ENCODE measurements around the gene ST6GALNAC4. TPM values are rescaled to one million over a fixed set of nuclear protein-coding genes. Genes with fewer than 3 reads are reported as not detected.
A peak's percentile ranks its signal among the peaks of the same experiment; 100 is the strongest.

Gene ST6GALNAC4
- total RNA-seq, 2 donors from 2014 or later, result 35.8 to 49.9 TPM

- DNase-seq, result no peak
- intact Hi-C loops (cut with DNase I), result loop anchor here in 1 of 2 donors (10.0 kb wide), 1 partner anchor 165 kb away; no protein-coding TSS in a partner anchor
- peak; percentile 9 to 11 for ATAC-seq
Measured at GRCh38 chr9:127949827-127950512, 33.1 kb upstream of the ST6GALNAC4 start.

- ATAC-seq (no peak), DNase-seq (no peak)
- intact Hi-C loops (cut with DNase I), result loop anchor here in 1 of 2 donors (10.0 kb wide), 1 partner anchor 167 kb away; no protein-coding TSS in a partner anchor
Measured at GRCh38 chr9:127947841-127948710, 31.2 kb upstream of the ST6GALNAC4 start.

DNA sequence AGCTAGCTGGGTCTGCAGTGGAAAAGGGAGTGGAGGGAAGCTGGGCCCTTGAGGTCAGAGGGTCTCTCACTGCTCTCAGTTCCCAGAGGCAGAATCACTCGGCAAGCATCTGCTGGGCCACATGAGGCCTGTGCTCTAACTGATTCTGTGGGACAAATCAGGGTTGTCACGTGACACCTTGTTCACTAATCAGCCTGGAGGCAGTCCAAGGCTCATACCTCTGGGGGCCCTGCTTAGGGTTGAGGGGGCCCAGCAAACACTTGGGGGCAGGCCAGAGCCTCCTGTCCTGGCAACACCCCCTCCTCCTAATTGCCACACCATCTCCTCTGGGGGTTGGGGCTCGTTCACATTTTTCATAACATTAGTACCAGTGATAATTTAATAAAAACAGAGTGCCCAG, 29.9 kb upstream of the ST6GALNAC4 start:
- intact Hi-C loops (cut with DNase I), result loop anchor here in 1 of 2 donors (10.0 kb wide), 1 partner anchor 168 kb away; no protein-coding TSS in a partner anchor
- DNase-seq (no peak), ATAC-seq (no peak)

DNA sequence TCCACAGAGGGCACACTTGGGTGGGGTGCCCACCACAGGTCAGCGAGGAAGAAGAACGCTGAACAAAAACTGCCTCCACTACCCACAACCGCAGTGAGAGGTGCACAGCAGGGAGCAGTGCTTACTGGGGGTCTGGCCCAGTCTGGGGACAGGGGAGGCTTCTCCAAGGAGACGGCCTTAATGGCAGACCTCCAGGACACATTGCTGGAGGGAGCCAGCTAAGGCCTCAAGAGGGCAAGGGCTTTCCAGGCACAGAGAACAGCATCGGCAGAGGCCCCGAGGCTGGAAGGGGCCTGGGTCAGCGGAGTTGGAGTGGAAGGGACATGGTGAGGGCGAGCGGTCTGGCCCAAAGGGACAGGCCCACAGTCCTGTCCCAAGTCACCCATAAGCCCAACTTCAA, 29.1 kb upstream of the ST6GALNAC4 start:
- ATAC-seq, result no peak

GRCh38 chr9:127945338-127945737, 28.5 kb upstream of the ST6GALNAC4 start:
- intact Hi-C loops (cut with DNase I), result loop anchor here in 1 of 2 donors (2.0 to 10.0 kb wide), 2 partner anchors 87 to 169 kb away; no protein-coding TSS in a partner anchor

More for the DNA sequence above, 29.1 kb upstream of the ST6GALNAC4 start:
- no peak for DNase-seq
- intact Hi-C loops (cut with DNase I), result loop anchor here in 1 of 2 donors (2.0 to 10.0 kb wide), 2 partner anchors 87 to 169 kb away; no protein-coding TSS in a partner anchor

DNA sequence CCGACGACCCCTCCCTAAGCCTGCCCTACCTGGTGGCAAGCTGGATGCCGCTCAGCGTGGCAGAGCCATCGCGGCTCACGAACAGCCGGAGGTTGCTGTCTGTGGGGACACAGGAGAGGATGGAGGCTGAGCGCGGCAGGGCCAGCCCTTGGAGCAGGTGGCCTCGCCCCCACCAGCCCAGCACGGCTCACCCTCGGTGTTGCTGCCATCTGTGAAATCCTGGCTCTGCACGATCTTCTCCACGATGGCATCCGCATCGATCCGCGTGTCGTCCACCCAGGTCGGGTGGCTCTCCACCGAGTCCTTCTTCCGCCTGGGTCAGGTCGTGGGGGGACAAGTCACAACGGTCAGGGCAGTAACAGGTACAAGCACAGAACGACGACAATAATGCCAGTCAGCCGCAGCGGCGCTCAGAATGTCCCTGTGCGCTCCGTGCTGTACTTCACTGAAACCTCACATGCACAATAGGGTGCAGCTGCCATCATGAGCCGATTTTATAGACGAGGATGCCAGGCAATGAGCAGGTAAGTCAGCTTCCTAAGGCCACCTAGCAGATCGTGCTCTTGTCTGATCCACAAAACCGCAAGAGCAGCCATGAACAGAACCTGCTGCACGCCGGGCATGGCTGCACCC, 27.9 kb upstream of the ST6GALNAC4 start:
- no peak for ATAC-seq
- intact Hi-C loops (cut with DNase I), result loop anchor here in 1 of 2 donors (2.0 to 10.0 kb wide), 2 partner anchors 88 to 170 kb away; no protein-coding TSS in a partner anchor
- no peak for DNase-seq

More at GRCh38 chr9:127945338-127945737, 28.5 kb upstream of the ST6GALNAC4 start:
- ATAC-seq (no peak), DNase-seq (no peak)

GRCh38 chr9:127943731-127944144, 26.9 kb upstream of the ST6GALNAC4 start:
- ATAC-seq, result peak; percentile 79 to 82
- DNase-seq, result peak; percentile 91
- intact Hi-C loops (cut with DNase I), result loop anchor here (1.0 to 10.0 kb wide), 4 partner anchors 89 to 173 kb away; no protein-coding TSS in a partner anchor

DNA sequence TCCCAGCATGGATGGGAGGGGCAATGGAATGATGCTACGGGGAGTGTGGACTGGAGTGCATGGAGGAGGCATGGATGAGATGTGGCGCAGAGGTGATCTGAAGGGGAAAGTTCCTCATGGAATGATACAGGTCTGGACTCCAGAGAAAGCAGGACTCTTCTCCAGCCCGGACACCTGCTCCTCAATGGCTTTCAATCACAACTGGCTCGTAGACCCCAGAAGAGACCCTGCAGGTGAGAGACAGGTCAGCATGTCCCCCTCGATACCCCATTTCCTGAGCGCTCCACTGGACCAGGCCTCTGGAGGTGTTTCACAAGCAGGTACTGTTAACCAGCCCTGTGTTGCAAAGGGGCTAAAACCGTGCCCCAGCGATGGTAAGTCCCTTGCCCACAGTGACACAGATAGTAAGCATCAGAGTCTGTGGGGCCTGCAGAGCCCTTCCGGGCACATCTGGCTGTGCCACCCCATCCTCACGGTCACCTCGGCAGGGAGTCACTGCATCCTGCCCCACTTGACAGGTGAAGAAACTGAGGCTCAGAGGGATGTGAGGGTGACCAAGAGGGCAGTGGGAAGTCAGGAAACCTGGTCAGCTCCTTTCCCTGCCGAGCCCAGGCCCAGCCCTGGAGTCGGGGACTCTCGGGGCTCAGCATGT, 26.3 kb upstream of the ST6GALNAC4 start:
- ATAC-seq (no peak), DNase-seq (no peak)
- intact Hi-C loops (cut with DNase I), result loop anchor here (1.0 to 10.0 kb wide), 3 partner anchors 92 to 174 kb away; no protein-coding TSS in a partner anchor

DNA sequence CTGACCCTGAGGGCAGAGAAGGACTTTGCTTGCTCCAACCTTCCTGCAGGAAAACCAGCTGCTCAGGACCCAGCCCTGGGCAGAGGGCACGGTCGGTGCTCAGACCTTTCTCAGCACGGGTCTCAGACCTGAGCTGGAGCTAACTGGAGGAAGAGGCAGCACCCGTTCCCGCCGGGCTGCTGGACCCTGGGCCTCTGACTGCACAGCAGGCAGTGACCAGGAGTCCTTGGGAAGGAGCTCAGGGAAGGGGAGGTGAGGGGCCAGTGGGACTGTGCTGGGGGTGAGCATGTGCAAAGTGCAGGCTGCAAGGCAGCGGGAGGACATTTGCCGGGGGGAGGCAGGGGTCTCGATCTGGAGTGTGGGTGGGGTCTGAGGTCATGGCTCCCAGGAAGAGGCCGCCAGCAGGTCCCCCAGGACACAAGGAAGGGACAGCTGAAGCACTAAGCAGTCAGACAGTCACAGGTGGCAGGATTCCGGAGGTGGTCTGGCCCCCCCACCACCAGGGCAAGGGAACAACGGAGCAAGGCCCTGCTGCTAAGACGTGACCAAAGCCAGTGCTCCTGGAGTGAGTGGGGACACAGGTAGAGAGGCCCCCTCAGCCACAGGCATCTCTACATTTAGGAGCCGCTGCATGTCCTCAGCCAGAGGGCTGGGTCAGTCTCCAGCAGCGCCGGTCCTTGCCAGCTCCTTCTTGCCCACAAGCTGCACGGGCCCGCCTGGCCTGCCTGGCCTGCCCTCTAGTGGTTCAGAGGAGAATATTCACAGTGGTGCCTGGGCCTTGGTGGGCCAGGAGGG, 25.6 kb upstream of the ST6GALNAC4 start:
- DNase-seq (peak; percentile 79), ATAC-seq (peak; percentile 52 to 56)
- intact Hi-C loops (cut with DNase I), result loop anchor here (1.0 to 10.0 kb wide), 3 partner anchors 93 to 174 kb away; no protein-coding TSS in a partner anchor

DNA sequence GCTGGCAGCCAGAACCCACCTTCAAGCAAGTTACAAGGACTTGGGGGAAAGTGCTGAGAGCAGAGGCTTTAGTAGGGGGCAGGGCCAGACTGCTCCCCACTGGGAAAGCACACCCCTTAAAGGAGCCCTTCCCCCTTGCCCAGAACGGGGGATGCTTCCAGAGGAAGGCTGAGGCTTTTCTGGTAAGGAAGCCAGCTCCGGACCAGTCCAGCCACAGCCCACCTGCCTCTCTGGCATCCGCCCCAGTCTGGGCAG, 25.0 kb upstream of the ST6GALNAC4 start:
- no peak for DNase-seq
- intact Hi-C loops (cut with DNase I), result loop anchor here (2.0 to 10.0 kb wide), 2 partner anchors 173 to 175 kb away; no protein-coding TSS in a partner anchor
- no peak for ATAC-seq

GRCh38 chr9:127941062-127941960, 24.5 kb upstream of the ST6GALNAC4 start:
- intact Hi-C loops (cut with DNase I), result loop anchor here in 1 of 2 donors (10.0 kb wide), 1 partner anchor 173 kb away; no protein-coding TSS in a partner anchor
- no peak for DNase-seq
- no peak for ATAC-seq

DNA sequence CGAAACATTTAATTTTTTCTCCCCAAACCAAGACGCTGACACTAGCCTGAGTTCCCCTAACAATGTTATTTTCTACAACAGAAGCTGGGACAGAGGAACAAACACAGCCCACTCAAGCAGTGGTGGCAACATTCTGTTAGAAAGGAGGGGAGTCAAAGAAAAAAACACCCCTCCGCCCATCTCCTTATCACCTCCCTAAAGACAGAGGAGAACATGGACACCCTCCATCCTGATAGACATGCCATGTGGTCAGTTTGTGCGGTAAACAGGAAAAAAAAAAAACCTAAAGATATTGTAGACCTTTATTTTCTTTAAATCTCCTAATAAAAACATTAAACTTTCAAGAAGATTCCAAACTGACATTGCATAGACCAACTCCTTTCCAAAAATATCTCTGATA, 23.8 kb upstream of the ST6GALNAC4 start:
- intact Hi-C loops (cut with DNase I), result loop anchor here in 1 of 2 donors (10.0 kb wide), 1 partner anchor 174 kb away; no protein-coding TSS in a partner anchor
- DNase-seq (no peak), ATAC-seq (no peak)

DNA sequence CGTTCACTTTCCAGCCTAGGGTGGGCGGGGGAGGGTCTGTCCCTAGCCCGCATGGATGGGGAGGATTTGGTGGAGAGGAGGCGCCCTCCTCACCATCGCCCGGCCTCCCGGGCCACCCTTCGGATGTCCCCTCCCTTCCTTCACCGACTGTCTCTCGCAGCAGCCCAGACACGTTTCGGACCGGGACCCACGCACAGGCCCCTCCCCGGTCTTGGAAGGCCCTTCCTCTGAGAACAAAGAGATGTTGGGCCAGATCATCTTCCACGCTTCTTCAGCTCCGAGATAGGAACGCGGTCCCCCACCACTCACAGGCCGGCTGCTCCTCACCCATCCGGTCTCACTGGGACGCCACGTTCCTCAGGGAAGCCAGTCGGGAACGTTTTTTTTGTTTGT, 21.5 kb upstream of the ST6GALNAC4 start:
- no peak for DNase-seq
- intact Hi-C loops (cut with DNase I), result no loop called here
- peak; percentile 11 to 27 for ATAC-seq

GRCh38 chr9:127937388-127938297, 20.8 kb upstream of the ST6GALNAC4 start, which contains the start of gene DPM2:
Gene DPM2 (minus strand): TSS chr9:127937854. CDS start chr9:127937820, 34 bp downstream.
- peak; percentile 92 for ATAC-seq
- intact Hi-C loops (cut with DNase I), result no loop called here
- DNase-seq, result peak; percentile 88

- intact Hi-C loops (cut with DNase I), result no loop called here
- ATAC-seq, result no peak
- DNase-seq, result no peak
Measured at GRCh38 chr9:127937056-127937387, 20.2 kb upstream of the ST6GALNAC4 start.

DNA sequence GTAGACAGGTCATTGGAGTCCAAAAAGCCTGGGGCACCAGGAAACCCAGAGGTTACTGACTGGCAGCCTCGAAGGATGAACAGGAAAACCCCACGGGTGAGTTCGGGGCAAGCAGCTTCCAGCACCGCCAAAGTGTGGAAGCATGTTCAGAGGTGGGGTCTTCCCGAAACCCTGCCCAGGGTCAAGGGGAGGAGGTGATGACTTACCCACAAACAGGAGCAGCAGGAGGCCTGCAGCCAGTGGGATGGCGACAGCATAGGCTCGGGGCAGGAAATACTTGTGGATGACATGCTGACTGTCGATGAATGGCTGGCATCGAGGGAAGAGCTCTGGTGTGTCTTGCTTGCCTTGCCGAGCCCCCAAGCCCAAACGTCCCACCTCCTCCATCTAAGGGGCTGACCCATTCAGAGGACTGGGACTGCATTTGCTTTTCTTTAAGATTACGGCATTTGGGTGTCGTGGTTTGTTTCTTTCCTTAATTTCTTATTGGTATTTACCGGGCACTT, 19.6 kb upstream of the ST6GALNAC4 start:
- intact Hi-C loops (cut with DNase I), result no loop called here
- ATAC-seq (no peak), DNase-seq (no peak)
